ENCODE measurements around the gene CYP4B1. TPM values are rescaled to one million over a fixed set of nuclear protein-coding genes. Genes with fewer than 3 reads are reported as not detected.

Gene CYP4B1
- total RNA-seq, 1 experiment from 2014 or later = not detected

DNA sequence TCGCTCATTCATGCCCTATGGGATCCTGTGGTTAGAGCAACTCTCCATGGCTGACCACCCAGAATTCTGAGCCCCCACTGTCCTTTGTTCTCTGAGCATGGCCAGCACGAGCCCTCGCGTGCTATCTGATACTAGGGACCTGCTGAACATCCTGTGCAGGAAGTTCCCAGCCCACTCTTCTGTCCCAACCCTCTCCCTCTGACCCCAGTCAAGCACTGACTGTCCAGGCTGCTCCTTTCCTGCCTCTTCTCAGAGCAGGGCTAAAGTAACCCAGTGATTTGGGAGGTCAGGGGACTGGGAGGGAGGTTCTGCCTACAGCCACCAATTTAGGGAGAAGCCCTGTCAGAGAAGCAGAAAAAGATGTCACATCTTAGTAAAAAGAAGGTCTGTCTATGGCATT, 21.2 kb downstream of the CYP4B1 start:
- Mint-ChIP-seq H3K4me3 (ENCODE audit: unreplicated experiment) (no peak overlapping the region), H3K9me3 (ENCODE audit: unreplicated experiment) (no peaks in the 10 kb centered on the region), H3K27ac (ENCODE audit: unreplicated experiment) (no peak overlapping the region), H3K4me1 (ENCODE audit: low read depth, unreplicated experiment) (no peaks in the 10 kb centered on the region), H3K27me3 (ENCODE audit: insufficient read depth, unreplicated experiment) (no peaks in the 10 kb centered on the region), H3K36me3 (ENCODE audit: insufficient read depth, unreplicated experiment) (no peaks in the 10 kb centered on the region)
- no peaks in the 10 kb centered on the region for H3K36me3 ChIP-seq (ENCODE audit: control insufficient read depth, insufficient read depth, low read length)
- no peak for DNase-seq
- no TSS peak for BruUV-seq (replicated peaks)
- H3K4me1 ChIP-seq = no peaks in the 10 kb centered on the region
- H3K27me3 ChIP-seq (replicated peaks; ENCODE audit: control insufficient read depth, insufficient read depth, low read length) = no peaks in the 10 kb centered on the region
- CTCF ChIA-PET = no interaction called here
- H3K4me3 ChIP-seq (ENCODE audit: low read depth, low read length) = no peak overlapping the region
- intact Hi-C loops (cut with micrococcal nuclease; ENCODE audit: unreplicated experiment) = no loop called here
- POLR2A ChIA-PET = no interaction called here
- no peaks in the 10 kb centered on the region for H3K9me3 ChIP-seq
- no peak for TF ChIP-seq CTCF (IDR thresholded peaks at IDR 0.05; ENCODE audit: insufficient read depth in 1 of 2, low read depth in 1 of 2, low read length in 1 of 2, severe bottlenecking in 1 of 2, unreplicated experiment in 1 of 2)

- intact Hi-C loops (cut with micrococcal nuclease; ENCODE audit: unreplicated experiment) = no loop called here
These were observed 21.8 kb downstream of the CYP4B1 start for GRCh38 chr1:46820560-46821060.

DNA sequence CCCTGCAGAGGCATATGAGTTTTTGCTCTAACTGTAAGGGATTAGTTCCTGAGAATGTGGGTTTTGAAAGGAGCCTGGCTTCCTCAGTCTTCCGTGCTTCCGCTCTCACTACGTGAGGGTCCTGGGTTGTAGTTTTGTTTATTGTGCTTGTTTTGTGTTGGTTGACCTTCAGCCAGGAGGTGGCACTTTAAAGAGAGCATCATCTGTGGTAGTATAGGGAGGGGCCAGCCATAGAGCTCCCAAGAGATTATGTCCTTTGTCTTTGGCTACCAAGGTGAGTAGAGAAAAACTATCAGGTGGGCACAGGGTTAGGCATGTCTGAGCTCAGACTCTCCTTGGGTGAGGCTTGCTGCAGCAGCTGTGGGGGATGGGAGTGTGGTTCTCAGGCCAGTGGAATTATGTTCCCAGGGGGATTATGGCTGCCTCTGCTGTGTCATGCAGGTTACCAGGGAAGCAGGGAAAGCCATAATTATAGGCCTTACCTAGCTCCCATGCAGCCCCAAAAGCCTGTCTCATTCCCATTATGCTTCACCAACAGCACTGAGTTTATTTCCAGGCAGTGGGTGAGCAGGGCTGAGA, 23.5 kb downstream of the CYP4B1 start:
- no peak for DNase-seq
- no peak for TF ChIP-seq CTCF (IDR thresholded peaks at IDR 0.05; ENCODE audit: insufficient read depth in 1 of 2, low read depth in 1 of 2, low read length in 1 of 2, severe bottlenecking in 1 of 2, unreplicated experiment in 1 of 2)
- BruUV-seq (replicated peaks) = no TSS peak
- no peak overlapping the region for H3K27ac Mint-ChIP-seq (ENCODE audit: unreplicated experiment)
- no peaks in the 10 kb centered on the region for H3K36me3 Mint-ChIP-seq (ENCODE audit: insufficient read depth, unreplicated experiment)
- no peaks in the 10 kb centered on the region for H3K9me3 ChIP-seq
- no peaks in the 10 kb centered on the region for H3K9me3 Mint-ChIP-seq (ENCODE audit: unreplicated experiment)
- H3K4me3 ChIP-seq (ENCODE audit: low read depth, low read length) = no peak overlapping the region
- intact Hi-C loops (cut with micrococcal nuclease; ENCODE audit: unreplicated experiment) = no loop called here
- no peaks in the 10 kb centered on the region for H3K27me3 Mint-ChIP-seq (ENCODE audit: insufficient read depth, unreplicated experiment)
- H3K4me3 Mint-ChIP-seq (ENCODE audit: unreplicated experiment) = no peak overlapping the region
- ChIA-PET POLR2A (no interaction called here), CTCF (no interaction called here)
- no peaks in the 10 kb centered on the region for H3K4me1 ChIP-seq
- H3K36me3 ChIP-seq (ENCODE audit: control insufficient read depth, insufficient read depth, low read length) = no peaks in the 10 kb centered on the region
- no peaks in the 10 kb centered on the region for H3K4me1 Mint-ChIP-seq (ENCODE audit: low read depth, unreplicated experiment)
- H3K27me3 ChIP-seq (replicated peaks; ENCODE audit: control insufficient read depth, insufficient read depth, low read length) = no peaks in the 10 kb centered on the region

More at GRCh38 chr1:46820560-46821060, 21.8 kb downstream of the CYP4B1 start:
- Mint-ChIP-seq H3K27me3 (ENCODE audit: insufficient read depth, unreplicated experiment) (no peaks in the 10 kb centered on the region), H3K9me3 (ENCODE audit: unreplicated experiment) (no peaks in the 10 kb centered on the region), H3K27ac (ENCODE audit: unreplicated experiment) (no peak overlapping the region), H3K4me3 (ENCODE audit: unreplicated experiment) (no peak overlapping the region), H3K36me3 (ENCODE audit: insufficient read depth, unreplicated experiment) (no peaks in the 10 kb centered on the region), H3K4me1 (ENCODE audit: low read depth, unreplicated experiment) (no peaks in the 10 kb centered on the region)
- Histone ChIP-seq H3K9me3 (no peaks in the 10 kb centered on the region), H3K4me1 (no peaks in the 10 kb centered on the region), H3K27me3 (replicated peaks; ENCODE audit: control insufficient read depth, insufficient read depth, low read length) (no peaks in the 10 kb centered on the region), H3K4me3 (ENCODE audit: low read depth, low read length) (no peak overlapping the region), H3K36me3 (ENCODE audit: control insufficient read depth, insufficient read depth, low read length) (no peaks in the 10 kb centered on the region)
- ChIA-PET POLR2A (no interaction called here), CTCF (no interaction called here)
- TF ChIP-seq CTCF (IDR thresholded peaks at IDR 0.05; ENCODE audit: insufficient read depth in 1 of 2, low read depth in 1 of 2, low read length in 1 of 2, severe bottlenecking in 1 of 2, unreplicated experiment in 1 of 2) = no peak
- no TSS peak for BruUV-seq (replicated peaks)
- DNase-seq = no peak
